GM12865 (cell line): ENCODE data around the gene TRPV3.

Experiments used
- DNase-seq: peaks from one replicate; pipeline ENCODE4 v3.0.0; 2010; ENCODE audit warnings: low read depth
- H3K4me3 ChIP-seq: 2 replicates; pipeline ENCODE4 v1.5.1; 2011; ENCODE audit warnings: mild to moderate bottlenecking, low read depth, low read length, control low read depth
- TF ChIP-seq, protein P1 (sequence below): IDR thresholded peaks from 2 replicates; pipeline ENCODE4 v1.5.1; 2011; ENCODE audit warnings: low read length, control low read depth, low read depth, inconsistent platforms; ENCODE audit not compliant: insufficient read depth; ENCODE audit errors: missing control alignments

TRPV3 gene

DNA sequence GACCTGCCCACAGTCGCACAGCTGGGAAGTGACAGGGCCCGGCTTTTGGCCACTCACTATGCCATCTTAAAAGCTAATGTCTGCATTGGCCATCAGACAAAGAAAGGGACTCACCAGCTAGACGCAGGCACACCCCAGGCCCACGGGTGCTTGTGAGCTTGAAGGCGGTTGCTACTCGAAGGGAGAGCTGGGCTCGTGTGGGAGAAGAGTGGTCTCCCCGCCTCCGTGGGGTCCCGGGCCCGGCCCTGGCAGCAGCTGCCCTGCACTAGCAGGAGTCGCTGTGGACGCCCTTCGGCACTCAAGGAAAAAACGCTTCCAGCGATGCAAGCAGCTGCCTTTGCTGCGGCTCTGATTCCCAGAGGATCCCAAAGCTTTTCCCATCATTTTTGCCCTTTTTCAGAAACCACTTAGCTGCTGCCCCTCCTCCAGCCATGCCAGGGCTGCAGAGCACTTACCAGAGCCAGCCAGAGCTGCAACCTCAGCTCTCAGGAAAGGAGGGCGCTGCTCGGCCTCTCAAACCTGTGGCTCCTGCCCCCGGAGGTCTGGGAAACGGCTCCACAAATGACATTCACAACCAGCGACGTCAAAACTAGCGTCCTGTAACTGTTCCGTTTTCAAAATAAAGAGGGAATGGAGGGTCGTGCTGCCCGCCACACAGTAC lies 39.3 kb upstream of the TRPV3 start:
- no peak for DNase-seq
- TF ChIP-seq, protein P1, sequence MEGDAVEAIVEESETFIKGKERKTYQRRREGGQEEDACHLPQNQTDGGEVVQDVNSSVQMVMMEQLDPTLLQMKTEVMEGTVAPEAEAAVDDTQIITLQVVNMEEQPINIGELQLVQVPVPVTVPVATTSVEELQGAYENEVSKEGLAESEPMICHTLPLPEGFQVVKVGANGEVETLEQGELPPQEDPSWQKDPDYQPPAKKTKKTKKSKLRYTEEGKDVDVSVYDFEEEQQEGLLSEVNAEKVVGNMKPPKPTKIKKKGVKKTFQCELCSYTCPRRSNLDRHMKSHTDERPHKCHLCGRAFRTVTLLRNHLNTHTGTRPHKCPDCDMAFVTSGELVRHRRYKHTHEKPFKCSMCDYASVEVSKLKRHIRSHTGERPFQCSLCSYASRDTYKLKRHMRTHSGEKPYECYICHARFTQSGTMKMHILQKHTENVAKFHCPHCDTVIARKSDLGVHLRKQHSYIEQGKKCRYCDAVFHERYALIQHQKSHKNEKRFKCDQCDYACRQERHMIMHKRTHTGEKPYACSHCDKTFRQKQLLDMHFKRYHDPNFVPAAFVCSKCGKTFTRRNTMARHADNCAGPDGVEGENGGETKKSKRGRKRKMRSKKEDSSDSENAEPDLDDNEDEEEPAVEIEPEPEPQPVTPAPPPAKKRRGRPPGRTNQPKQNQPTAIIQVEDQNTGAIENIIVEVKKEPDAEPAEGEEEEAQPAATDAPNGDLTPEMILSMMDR: no peak
- H3K4me3 ChIP-seq: no peak overlapping the region

GRCh38 chr17:3594976-3595375 lies 37.4 kb upstream of the TRPV3 start:
- DNase-seq: no peak
- TF ChIP-seq, protein P1: no peak
- no peak overlapping the region for H3K4me3 ChIP-seq

DNA sequence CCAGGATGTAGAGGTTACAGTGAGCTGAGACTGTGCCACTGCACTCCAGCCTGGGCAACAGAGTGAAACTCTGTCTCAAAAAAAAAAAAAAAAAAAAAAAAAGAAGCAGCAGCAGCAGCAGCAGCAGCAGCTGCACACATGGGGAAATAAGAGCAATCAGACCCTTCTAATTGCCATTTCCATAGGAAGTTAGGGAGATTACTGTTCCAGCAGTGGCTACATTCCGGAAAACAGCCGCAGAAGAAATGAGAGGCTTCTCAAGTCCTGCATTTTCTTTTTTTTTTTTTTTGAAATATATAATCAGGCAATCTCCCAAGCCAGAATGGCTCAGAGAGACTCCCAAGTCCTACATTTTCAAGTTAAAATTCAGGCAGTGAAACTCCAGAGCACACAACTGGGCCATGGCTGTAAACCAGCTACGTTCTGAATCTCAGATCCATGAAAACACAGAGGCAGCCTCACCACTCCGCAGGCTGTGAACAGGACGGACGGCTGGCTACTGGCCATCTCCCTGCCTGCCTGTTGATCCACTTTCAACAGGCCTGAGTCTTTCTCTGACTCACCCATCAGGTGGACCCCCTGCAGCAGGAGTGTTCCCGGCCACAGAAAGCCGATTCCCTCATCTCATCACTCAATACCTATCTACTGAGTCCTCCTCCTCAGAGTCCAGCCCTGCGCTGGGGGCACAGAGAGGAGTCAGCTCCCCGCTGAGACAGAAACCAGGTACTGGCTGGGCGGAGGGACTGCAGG lies 36.6 kb upstream of the TRPV3 start:
- no peak for DNase-seq
- H3K4me3 ChIP-seq: no peak overlapping the region
- TF ChIP-seq, protein P1: no peak

DNA sequence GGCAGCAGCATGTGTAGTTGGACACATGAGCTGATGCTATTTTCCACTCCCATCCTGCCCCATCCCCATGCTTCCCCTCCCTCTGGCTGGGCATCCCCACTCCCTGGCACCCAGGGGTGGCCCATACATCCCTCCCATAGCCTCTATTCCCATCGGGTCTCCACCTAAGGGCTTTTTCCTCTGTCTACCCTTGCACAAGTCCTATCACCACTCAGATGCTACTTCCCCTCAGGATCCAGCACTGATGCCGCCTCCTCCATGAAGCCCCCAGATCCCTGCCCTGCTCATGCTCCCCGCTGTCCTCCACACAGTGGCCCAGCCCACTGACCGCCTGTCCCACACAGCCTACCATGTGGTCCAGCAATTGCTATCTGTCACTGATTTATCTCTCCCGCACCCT lies 35.8 kb upstream of the TRPV3 start:
- H3K4me3 ChIP-seq: no peak overlapping the region
- no peak for DNase-seq
- TF ChIP-seq, protein P1: no peak

DNA sequence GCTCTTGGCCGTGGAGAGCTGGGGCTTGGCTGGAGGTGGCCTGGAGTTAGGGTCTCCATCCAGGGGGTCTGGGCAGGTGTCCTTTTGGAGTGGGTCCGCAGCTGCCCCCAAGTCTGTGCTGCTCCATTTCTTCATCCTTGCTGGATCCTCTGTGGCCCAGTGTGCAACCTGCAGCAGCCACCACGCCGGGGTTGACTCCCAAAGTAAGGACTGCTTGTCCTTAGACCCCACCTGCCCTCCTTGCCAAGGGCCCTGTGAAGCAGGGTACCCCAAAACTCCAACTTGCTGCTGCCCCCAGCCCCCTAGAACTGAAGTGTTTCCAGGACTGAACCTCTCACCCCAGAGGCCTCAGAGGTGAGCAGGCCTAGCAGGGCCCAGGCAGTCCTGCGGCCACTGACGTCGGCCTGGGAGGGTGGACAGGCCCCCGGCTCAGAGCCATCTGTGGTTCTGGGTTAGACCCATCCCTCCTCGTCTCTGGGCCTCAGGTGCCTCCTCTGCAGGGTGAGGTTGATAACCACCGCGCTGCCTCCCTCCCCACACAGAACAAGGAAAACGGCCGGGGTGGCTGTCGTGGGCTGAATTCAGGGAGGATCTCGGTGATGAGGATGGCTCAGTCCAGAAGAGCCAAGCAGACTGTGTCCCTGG lies 34.7 kb upstream of the TRPV3 start:
- TF ChIP-seq, protein P1: no peak
- no peak overlapping the region for H3K4me3 ChIP-seq
- DNase-seq: no peak

GRCh38 chr17:3590768-3591167 lies 33.2 kb upstream of the TRPV3 start:
- no peak for DNase-seq
- TF ChIP-seq, protein P1: no peak
- H3K4me3 ChIP-seq: no peak overlapping the region
